ENCODE measurements around the gene WNT3. TPM values are rescaled to one million over a fixed set of nuclear protein-coding genes. Genes with fewer than 3 reads are reported as not detected.

WNT3 gene
- total and polyA plus RNA-seq, 4 donors = 0.19 to 4.3 (median 2.7) TPM

GRCh38 chr17:46834846-46835245 is 16.4 kb upstream of the WNT3 start:
- Histone ChIP-seq H3K27me3 (ENCODE audit: control insufficient read depth in 4 of 4, insufficient read depth in 4 of 4, low read length in 3 of 4) (no peaks in the 10 kb centered on the region), H3K9me3 (ENCODE audit: control insufficient read depth in 4 of 4, low read length in 3 of 4) (no peaks in the 10 kb centered on the region), H3K36me3 (ENCODE audit: control insufficient read depth in 4 of 4, insufficient read depth in 3 of 4, low read depth in 1 of 4, low read length in 3 of 4) (no peaks in the 10 kb centered on the region), H3K9ac (ENCODE audit: low read depth in 1 of 2, low read length in 2 of 2) (no peak overlapping the region), H3K27ac (ENCODE audit: low read depth in 1 of 2, low read length in 2 of 2) (no peak overlapping the region), H3K4me3 (ENCODE audit: low read depth in 1 of 3, low read length in 3 of 3) (no peak overlapping the region), H3K4me1 (ENCODE audit: control insufficient read depth in 4 of 4, insufficient read depth in 4 of 4, low read length in 3 of 4) (peaks cover 0 to 9% (median 1%) of the 10 kb centered on the region in 4 donors)
- no peak for DNase-seq (ENCODE audit: low spot score)
- no peak for TF ChIP-seq EGR1 (IDR thresholded peaks at IDR 0.05; ENCODE audit: low read depth in 2 of 2)
- TF ChIP-seq JUND (IDR thresholded peaks at IDR 0.05) = no peak
- TF ChIP-seq ATF3 (IDR thresholded peaks at IDR 0.05) = no peak
- no peak for TF ChIP-seq YY1 (IDR thresholded peaks at IDR 0.05)
- TF ChIP-seq FOXA1 (IDR thresholded peaks at IDR 0.05) = no peak
- TF ChIP-seq NR2F2 (IDR thresholded peaks at IDR 0.05) = no peak
- TF ChIP-seq REST (IDR thresholded peaks at IDR 0.05) = no peak
- 100% methylated on average over 3 of the region's 3 CpGs for WGBS

- TF ChIP-seq TAF1 (conservative IDR thresholded peaks at IDR 0.05) = no peak
- no peak for TF ChIP-seq REST (IDR thresholded peaks at IDR 0.05)
- Histone ChIP-seq H3K36me3 (ENCODE audit: control insufficient read depth in 4 of 4, insufficient read depth in 3 of 4, low read depth in 1 of 4, low read length in 3 of 4) (no peaks in the 10 kb centered on the region), H3K9me3 (ENCODE audit: control insufficient read depth in 4 of 4, low read length in 3 of 4) (no peaks in the 10 kb centered on the region), H3K4me3 (ENCODE audit: low read depth in 1 of 3, low read length in 3 of 3) (no peak overlapping the region), H3K4me1 (ENCODE audit: control insufficient read depth in 4 of 4, insufficient read depth in 4 of 4, low read length in 3 of 4) (peaks cover 0 to 9% (median 1%) of the 10 kb centered on the region in 4 donors), H3K27me3 (ENCODE audit: control insufficient read depth in 4 of 4, insufficient read depth in 4 of 4, low read length in 3 of 4) (no peaks in the 10 kb centered on the region), H3K27ac (ENCODE audit: low read depth in 1 of 2, low read length in 2 of 2) (no peak overlapping the region), H3K9ac (ENCODE audit: low read depth in 1 of 2, low read length in 2 of 2) (no peak overlapping the region)
- 88% methylated on average over 2 of the region's 2 CpGs for WGBS
- no peak for DNase-seq (ENCODE audit: low spot score)
Measured at GRCh38 chr17:46833840-46834208, 15.3 kb upstream of the WNT3 start.

- DNase-seq (ENCODE audit: low spot score) = no peak
- no peak overlapping the region for H3K9ac ChIP-seq (ENCODE audit: low read depth in 1 of 2, low read length in 2 of 2)
Measured at GRCh38 chr17:46832945-46833839, 14.7 kb upstream of the WNT3 start.

More at GRCh38 chr17:46832945-46833839, 14.7 kb upstream of the WNT3 start:
- peaks cover 0 to 9% (median 1%) of the 10 kb centered on the region in 4 donors for H3K4me1 ChIP-seq (ENCODE audit: control insufficient read depth in 4 of 4, insufficient read depth in 4 of 4, low read length in 3 of 4)
- no peak overlapping the region for H3K4me3 ChIP-seq (ENCODE audit: low read depth in 1 of 3, low read length in 3 of 3)
- 69% methylated on average over 17 of the region's 17 CpGs for WGBS
- H3K27ac ChIP-seq (ENCODE audit: low read depth in 1 of 2, low read length in 2 of 2) = no peak overlapping the region
- H3K9me3 ChIP-seq (ENCODE audit: control insufficient read depth in 4 of 4, low read length in 3 of 4) = no peaks in the 10 kb centered on the region
- no peaks in the 10 kb centered on the region for H3K36me3 ChIP-seq (ENCODE audit: control insufficient read depth in 4 of 4, insufficient read depth in 3 of 4, low read depth in 1 of 4, low read length in 3 of 4)
- no peaks in the 10 kb centered on the region for H3K27me3 ChIP-seq (ENCODE audit: control insufficient read depth in 4 of 4, insufficient read depth in 4 of 4, low read length in 3 of 4)
- TF ChIP-seq EGR1 (IDR thresholded peaks at IDR 0.05; ENCODE audit: low read depth in 2 of 2) (no peak), FOXA1 (IDR thresholded peaks at IDR 0.05) (no peak), RXRA (IDR thresholded peaks at IDR 0.05) (peak in 1 of 2 donors; percentile 12), FOXA2 (IDR thresholded peaks at IDR 0.05) (peak; percentile 60), YY1 (IDR thresholded peaks at IDR 0.05) (no peak)
